ENCODE measurements around the gene PACSIN2. TPM values are rescaled to one million over a fixed set of nuclear protein-coding genes. Genes with fewer than 3 reads are reported as not detected.
A peak's percentile ranks its signal among the peaks of the same experiment; 100 is the strongest.

The PACSIN2 gene
- total and polyA plus RNA-seq, 2 of the 13 experiments (the other 11 are each of a cell fraction or from before 2014, with no cell fraction given) = 54.1 to 68.8 TPM

GRCh38 chr22:42856865-42857704 lies 157.9 kb downstream of the PACSIN2 start, which contains the start of gene ARFGAP3 (continued):
- TF ChIP-seq MYPOP (CRISPR knock-in tag; IDR thresholded peaks at IDR 0.05) (peak; percentile 85), ZNF597 (CRISPR knock-in tag; IDR thresholded peaks at IDR 0.05) (no peak), IKZF4 (CRISPR knock-in tag; IDR thresholded peaks at IDR 0.05; ENCODE audit: borderline replicate concordance, low read depth, not compliant biosample characterization) (peak; percentile 99), HNF4A (CRISPR knock-in tag; IDR thresholded peaks at IDR 0.05) (no peak; the same call in 1 of the 2 replicates), ZNF562 (CRISPR knock-in tag; IDR thresholded peaks at IDR 0.05; ENCODE audit: borderline replicate concordance) (peak; percentile 81; the same call in 1 of the 2 replicates), ZNF841 (CRISPR knock-in tag; IDR thresholded peaks at IDR 0.05; ENCODE audit: borderline replicate concordance) (peak; percentile 97), ZBTB40 (IDR thresholded peaks at IDR 0.05) (no peak), ZBTB40 (CRISPR knock-in tag; IDR thresholded peaks at IDR 0.05) (peak; percentile 88; the same call in 1 of the 2 replicates), DRAP1 (CRISPR knock-in tag; IDR thresholded peaks at IDR 0.05) (peak; percentile 49; the same call in 1 of the 2 replicates), LBX2 (CRISPR knock-in tag; IDR thresholded peaks at IDR 0.05; ENCODE audit: borderline replicate concordance) (peak; percentile 95; the same call in 1 of the 2 replicates), ZNF296 (CRISPR knock-in tag; conservative IDR thresholded peaks at IDR 0.05) (no peak), ZNF274 (CRISPR knock-in tag; IDR thresholded peaks at IDR 0.05) (peak; percentile 94), CTCF (CRISPR knock-in tag; IDR thresholded peaks at IDR 0.05) (no peak), MIXL1 (CRISPR knock-in tag; IDR thresholded peaks at IDR 0.05) (0 out of 2 replicates have a peak, but pooled peaks have one; percentile 61)
